Measurements from ENCODE around the gene ZER1. TPM values are rescaled to one million over a fixed set of nuclear protein-coding genes. Genes with fewer than 3 reads are reported as not detected.
A peak's percentile ranks its signal among the peaks of the same experiment; 100 is the strongest.

Gene ZER1
- polyA plus RNA-seq, 3 donors, result 29.1 to 32.2 (median 30.4) TPM

GRCh38 chr9:128718047-128718446 is 53.7 kb downstream of the ZER1 start:
- DNase-seq (ENCODE audit: low read depth in 3 of 3, low spot score in 2 of 3), result no peak

- no peak for DNase-seq (ENCODE audit: low read depth in 3 of 3, low spot score in 2 of 3)
Observed at GRCh38 chr9:128716581-128717254, 55.0 kb downstream of the ZER1 start.

- no peak for DNase-seq (ENCODE audit: low read depth in 3 of 3, low spot score in 2 of 3)
Observed at GRCh38 chr9:128715436-128715750, 56.3 kb downstream of the ZER1 start.

GRCh38 chr9:128714586-128715435 is 56.9 kb downstream of the ZER1 start:
- DNase-seq (ENCODE audit: low read depth in 3 of 3, low spot score in 2 of 3), result no peak

GRCh38 chr9:128713941-128714573 is 57.7 kb downstream of the ZER1 start:
- DNase-seq (ENCODE audit: low read depth in 3 of 3, low spot score in 2 of 3), result no peak

GRCh38 chr9:128713411-128713780 is 58.3 kb downstream of the ZER1 start:
- no peak for DNase-seq (ENCODE audit: low read depth in 3 of 3, low spot score in 2 of 3)

GRCh38 chr9:128712451-128713410 is 59.0 kb downstream of the ZER1 start:
- no peak for DNase-seq (ENCODE audit: low read depth in 3 of 3, low spot score in 2 of 3)

- no peak for DNase-seq (ENCODE audit: low read depth in 3 of 3, low spot score in 2 of 3)
Observed at GRCh38 chr9:128707446-128707845, 64.3 kb downstream of the ZER1 start.

- no peak for DNase-seq (ENCODE audit: low read depth in 3 of 3, low spot score in 2 of 3)
Observed at GRCh38 chr9:128706671-128707381, 64.9 kb downstream of the ZER1 start.

- DNase-seq (ENCODE audit: low read depth in 3 of 3, low spot score in 2 of 3), result no peak
Observed at GRCh38 chr9:128706045-128706444, 65.7 kb downstream of the ZER1 start.

GRCh38 chr9:128705051-128705965 is 66.4 kb downstream of the ZER1 start:
- DNase-seq (ENCODE audit: low read depth in 3 of 3, low spot score in 2 of 3), result no peak

- no peak for DNase-seq (ENCODE audit: low read depth in 3 of 3, low spot score in 2 of 3)
Observed at GRCh38 chr9:128704356-128704670, 67.4 kb downstream of the ZER1 start.

GRCh38 chr9:128703616-128704355 is 67.9 kb downstream of the ZER1 start:
- DNase-seq (ENCODE audit: low read depth in 3 of 3, low spot score in 2 of 3), result no peak

GRCh38 chr9:128702949-128703615 is 68.6 kb downstream of the ZER1 start:
- DNase-seq (ENCODE audit: low read depth in 3 of 3, low spot score in 2 of 3), result no peak

GRCh38 chr9:128702445-128702948 is 69.2 kb downstream of the ZER1 start, which contains the start of gene PKN3:
PKN3 (plus strand) TSS chr9:128702503; CDS start chr9:128702916, 413 bp downstream.
- peak in 1 of 3 donors; percentile 81 for DNase-seq (ENCODE audit: low read depth in 3 of 3, low spot score in 2 of 3)

GRCh38 chr9:128701227-128701854 is 70.4 kb downstream of the ZER1 start:
- DNase-seq (ENCODE audit: low read depth in 3 of 3, low spot score in 2 of 3), result no peak

Data from right renal cortex interstitium (tissue), 3 donors.